GM12864 (cell line): ENCODE results near the gene ARL2.
A peak's percentile ranks its signal among the peaks of the same experiment; 100 is the strongest.

Source experiments
- DNase-seq: peaks from one replicate; pipeline ENCODE4 v3.0.0-alpha.2; 2011; ENCODE audit warnings: low read depth
- H3K4me3 ChIP-seq: 2 replicates; pipeline ENCODE4 v1.5.1; 2011; ENCODE audit warnings: mild to moderate bottlenecking, low read depth, low read length, control low read depth
- TF ChIP-seq, protein P1 (sequence below): IDR thresholded peaks from 2 replicates; pipeline ENCODE4 v1.5.1; 2011; ENCODE audit warnings: low read depth, mild to moderate bottlenecking, moderate library complexity, low read length, control low read depth, inconsistent platforms; ENCODE audit errors: missing control alignments

The ARL2 gene

DNA sequence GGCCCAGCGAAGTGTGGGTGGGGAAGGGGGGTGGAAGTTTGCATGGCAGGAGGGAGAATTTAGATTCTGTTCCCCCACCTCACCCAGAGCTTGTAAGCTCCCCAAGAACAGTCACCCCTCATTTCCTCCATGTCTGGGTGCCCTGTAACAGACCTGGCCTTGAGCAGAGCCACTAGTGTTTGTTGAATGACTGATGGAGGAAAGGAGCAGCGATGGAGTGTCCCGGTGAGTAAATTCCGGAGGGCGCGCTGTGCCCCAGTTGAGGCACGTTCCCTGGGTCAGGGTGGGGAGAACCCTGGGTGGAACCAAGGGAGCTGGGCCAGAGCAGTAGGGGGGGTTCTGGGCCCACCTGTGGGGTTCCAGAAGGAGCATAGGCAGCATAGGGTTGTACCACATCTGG, 43.6 kb downstream of the ARL2 start:
- no peak overlapping the region for H3K4me3 ChIP-seq
- TF ChIP-seq, protein P1, sequence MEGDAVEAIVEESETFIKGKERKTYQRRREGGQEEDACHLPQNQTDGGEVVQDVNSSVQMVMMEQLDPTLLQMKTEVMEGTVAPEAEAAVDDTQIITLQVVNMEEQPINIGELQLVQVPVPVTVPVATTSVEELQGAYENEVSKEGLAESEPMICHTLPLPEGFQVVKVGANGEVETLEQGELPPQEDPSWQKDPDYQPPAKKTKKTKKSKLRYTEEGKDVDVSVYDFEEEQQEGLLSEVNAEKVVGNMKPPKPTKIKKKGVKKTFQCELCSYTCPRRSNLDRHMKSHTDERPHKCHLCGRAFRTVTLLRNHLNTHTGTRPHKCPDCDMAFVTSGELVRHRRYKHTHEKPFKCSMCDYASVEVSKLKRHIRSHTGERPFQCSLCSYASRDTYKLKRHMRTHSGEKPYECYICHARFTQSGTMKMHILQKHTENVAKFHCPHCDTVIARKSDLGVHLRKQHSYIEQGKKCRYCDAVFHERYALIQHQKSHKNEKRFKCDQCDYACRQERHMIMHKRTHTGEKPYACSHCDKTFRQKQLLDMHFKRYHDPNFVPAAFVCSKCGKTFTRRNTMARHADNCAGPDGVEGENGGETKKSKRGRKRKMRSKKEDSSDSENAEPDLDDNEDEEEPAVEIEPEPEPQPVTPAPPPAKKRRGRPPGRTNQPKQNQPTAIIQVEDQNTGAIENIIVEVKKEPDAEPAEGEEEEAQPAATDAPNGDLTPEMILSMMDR = no peak
- no peak for DNase-seq

DNA sequence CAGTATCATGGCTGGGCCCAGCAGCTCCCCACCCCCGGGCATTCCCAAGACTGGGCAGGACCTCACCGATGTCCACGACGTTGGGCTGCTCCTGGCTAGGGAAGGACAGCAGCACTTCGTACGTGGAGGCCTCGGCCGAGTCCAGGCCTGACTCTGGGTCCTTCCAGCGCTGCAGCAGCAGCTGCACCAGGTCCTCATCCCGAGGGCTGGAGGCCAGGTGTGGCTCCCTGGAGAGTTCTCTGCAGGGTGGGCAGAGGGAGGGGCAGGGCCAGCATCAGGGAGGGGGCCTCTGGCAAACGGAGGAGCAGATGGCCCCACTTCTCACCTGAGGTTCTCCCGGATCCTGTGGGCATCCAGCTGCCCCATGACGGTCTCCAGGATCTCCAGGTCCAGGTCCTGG, 44.1 kb downstream of the ARL2 start:
- no peak for DNase-seq
- TF ChIP-seq, protein P1 = no peak
- H3K4me3 ChIP-seq = no peak overlapping the region

DNA sequence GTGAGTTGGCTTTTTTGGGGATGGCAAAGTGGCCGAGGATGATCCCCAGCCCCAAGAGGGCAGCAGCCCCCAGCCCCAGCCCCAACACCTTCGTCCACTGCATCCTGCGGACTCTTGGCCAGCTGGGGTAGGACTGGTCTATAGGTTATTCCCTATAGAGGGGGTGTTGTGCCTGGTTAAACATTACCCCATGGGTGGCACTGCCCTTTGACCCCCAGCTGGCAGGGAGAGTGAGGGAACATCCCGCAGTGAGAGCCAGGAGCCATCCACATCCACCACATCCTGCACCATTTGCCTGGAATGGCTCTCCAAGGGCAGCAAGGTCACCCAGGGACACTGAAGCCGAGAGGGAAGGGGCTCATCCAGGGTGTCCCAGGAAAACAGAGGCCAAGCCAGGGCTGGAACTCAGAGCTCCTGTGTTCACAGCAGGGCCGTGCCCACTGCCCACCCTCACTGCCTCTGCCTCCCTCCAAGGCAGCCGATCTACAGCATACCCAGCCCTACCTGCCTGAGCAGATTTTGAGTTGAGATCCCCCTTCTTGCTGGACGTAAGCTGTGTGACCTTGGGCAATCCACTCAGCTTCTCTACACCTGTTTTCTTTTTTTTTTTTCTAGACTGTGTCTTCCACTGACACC, 44.6 kb downstream of the ARL2 start, which contains the start of gene NAALADL1:
Gene NAALADL1, minus strand, starts transcription at position 135 of the 636 bp plus-strand sequence. Its CDS starts 32 bp downstream, at position 103.
- no peak for DNase-seq
- TF ChIP-seq, protein P1 = no peak

DNA sequence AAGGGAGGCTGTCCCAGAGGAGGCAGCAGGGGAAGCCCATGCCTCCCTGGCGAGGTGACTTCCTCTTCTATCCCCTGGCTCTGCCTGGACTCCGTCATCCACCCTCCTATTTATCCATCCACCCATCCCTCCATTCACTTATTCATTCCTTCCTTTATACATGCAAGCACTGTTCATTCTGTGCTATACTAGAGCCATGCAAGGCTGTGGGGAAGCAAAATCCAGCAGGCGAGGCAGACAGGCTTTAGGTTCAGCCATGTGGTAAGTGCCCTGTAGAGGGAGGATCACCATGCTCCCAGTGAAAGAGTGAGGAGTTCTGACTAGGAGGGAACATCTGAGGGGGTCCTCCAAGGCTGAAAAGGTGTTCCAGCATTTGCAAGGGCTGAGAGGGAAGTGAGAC, 45.6 kb downstream of the ARL2 start:
- TF ChIP-seq, protein P1 = no peak
- no peak overlapping the region for H3K4me3 ChIP-seq
- DNase-seq = no peak

More for the DNA sequence above, 44.6 kb downstream of the ARL2 start, which contains the start of gene NAALADL1:
- no peak within 1 kb of the TSS for H3K4me3 ChIP-seq

DNA sequence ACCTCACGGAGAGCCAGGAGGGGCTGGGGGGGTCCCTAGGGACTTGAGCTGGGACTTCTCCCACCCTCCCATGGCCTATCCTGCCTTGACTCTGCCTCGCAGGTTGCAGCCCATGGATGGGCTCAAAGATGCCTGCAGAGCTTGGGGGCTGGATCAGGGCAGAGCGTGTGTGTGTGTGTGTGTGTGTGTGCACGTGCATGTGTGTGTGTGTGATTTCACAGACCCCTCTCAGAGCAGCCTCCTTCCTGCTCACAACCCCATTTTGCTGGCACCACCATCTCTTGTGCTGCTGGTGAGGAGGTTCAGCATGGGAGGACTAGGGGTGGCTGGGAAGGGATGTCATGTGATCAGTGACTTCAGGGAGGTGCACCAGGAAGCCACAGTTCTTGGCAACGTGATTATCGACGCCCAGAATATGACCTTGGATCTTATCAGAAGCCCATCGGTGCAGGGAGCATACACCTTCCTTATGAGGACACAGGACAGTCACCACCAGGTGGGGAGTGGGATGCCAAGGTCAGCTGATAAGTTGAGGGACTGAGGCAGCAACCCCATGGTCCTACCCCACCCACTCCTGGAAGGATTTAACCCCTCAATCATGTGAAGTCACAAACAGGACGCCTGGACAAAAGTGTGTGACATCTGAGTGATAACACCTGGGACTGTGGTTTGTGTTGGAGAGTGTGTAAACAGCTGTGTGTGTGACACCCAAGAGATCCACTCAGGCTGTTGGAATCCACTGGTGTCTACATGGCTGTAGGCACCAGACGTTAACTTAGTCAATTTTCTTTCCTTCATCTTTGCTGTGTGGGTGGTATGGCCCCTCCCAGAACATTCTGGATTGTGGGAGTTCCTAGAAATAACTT, 46.2 kb downstream of the ARL2 start:
- no peak overlapping the region for H3K4me3 ChIP-seq
- DNase-seq = no peak
- TF ChIP-seq, protein P1 = no peak

DNA sequence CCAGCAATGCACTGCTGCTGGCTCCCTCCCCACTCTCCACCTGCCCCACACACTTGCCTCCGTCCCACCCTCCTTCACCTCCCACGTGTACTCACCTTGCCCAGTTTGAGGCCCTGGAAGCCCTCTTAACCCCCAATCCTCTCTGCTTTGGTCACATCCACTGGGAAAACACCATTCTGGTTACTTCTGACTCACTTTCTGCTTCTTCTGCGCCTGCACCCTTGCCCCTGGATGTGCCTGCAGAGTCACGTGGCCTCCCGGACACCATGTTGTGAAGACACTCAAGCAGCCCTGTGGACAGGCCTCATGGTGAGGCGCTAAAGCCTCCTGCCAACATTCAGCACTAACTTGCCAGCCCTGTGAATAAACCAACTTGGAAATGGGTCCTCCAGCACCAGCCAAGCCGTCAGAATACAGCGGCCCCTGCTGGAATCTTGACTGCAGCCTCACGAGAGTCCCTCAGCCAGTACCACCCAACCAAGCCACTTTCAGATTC, 47.0 kb downstream of the ARL2 start:
- H3K4me3 ChIP-seq = no peak overlapping the region
- no peak for DNase-seq
- TF ChIP-seq, protein P1 = peak; percentile 33

DNA sequence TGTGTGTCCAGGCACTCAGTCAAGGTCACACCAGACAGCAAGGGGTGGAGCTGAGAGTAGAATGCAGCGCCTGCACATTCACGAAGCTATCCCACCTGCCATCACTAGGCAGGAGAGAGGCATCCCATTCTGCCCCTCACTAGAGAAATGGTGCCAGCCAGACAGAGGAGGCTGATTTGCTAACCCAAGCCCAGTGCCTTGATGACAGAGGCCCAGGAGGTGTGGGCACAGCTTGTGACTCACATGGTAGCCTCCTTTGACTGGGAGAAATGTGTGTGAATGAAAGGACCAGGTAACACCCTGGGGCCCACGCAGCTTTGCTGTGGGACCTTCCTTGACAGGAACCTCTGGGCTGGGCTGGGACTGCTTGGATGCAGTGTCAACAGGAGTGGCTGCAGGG, 49.6 kb downstream of the ARL2 start:
- no peak for DNase-seq
- H3K4me3 ChIP-seq = no peak overlapping the region
- TF ChIP-seq, protein P1 = no peak
